ENCODE data around the gene ZHX3. TPM values are rescaled to one million over a fixed set of nuclear protein-coding genes. Genes with fewer than 3 reads are reported as not detected.
A peak's percentile ranks its signal among the peaks of the same experiment; 100 is the strongest.

Gene ZHX3
- total and polyA plus RNA-seq, 2 of the 4 experiments (the other 2 are of a cell fraction): 25.0 to 28.0 TPM

DNA sequence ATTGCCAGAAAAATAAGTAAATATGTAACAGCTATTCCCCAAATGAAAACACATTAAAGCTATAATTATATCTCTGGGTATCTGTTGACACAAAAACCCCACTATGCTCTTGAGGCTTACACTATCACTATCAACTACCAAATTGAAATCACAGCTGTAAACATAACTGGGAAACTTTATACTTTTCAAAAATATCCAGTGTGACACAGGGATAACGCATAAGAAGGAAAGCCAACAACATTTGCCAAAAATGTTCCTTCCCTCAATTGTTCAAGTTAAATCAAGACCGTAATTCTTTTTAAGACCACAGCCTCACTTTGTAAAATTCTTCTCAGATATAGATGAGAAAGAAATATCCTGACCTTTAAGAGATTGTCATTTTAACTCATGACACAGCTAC lies 3.1 kb downstream of the ZHX3 start:
- DNase-seq (no peak), ATAC-seq (ENCODE audit: low read depth) (no peak)
- no peak overlapping the region for H2AK5ac ChIP-seq (ENCODE audit: low read depth, low read length)
- no peak for TF ChIP-seq MAZ (IDR thresholded peaks at IDR 0.05; ENCODE audit: borderline replicate concordance, low read depth, low read length)
- TF ChIP-seq, protein P1, sequence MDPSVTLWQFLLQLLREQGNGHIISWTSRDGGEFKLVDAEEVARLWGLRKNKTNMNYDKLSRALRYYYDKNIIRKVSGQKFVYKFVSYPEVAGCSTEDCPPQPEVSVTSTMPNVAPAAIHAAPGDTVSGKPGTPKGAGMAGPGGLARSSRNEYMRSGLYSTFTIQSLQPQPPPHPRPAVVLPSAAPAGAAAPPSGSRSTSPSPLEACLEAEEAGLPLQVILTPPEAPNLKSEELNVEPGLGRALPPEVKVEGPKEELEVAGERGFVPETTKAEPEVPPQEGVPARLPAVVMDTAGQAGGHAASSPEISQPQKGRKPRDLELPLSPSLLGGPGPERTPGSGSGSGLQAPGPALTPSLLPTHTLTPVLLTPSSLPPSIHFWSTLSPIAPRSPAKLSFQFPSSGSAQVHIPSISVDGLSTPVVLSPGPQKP (IDR thresholded peaks at IDR 0.05; ENCODE audit: borderline replicate concordance, low read depth, low read length): no peak
- TF ChIP-seq SMC3 (IDR thresholded peaks at IDR 0.05; ENCODE audit: low read depth, low read length): no peak
- TF ChIP-seq CHD1 (IDR thresholded peaks at IDR 0.05; ENCODE audit: low read depth, low read length): no peak
- no peak for TF ChIP-seq RCOR1 (IDR thresholded peaks at IDR 0.05; ENCODE audit: insufficient replicate concordance, low read length)
- TF ChIP-seq USF2 (IDR thresholded peaks at IDR 0.05; ENCODE audit: low read depth, low read length): no peak
- no peak for TF ChIP-seq FOS (IDR thresholded peaks at IDR 0.05; ENCODE audit: low read depth, low read length)
- TF ChIP-seq RFX5 (IDR thresholded peaks at IDR 0.05; ENCODE audit: low read depth, low read length): no peak
- TF ChIP-seq RAD21 (IDR thresholded peaks at IDR 0.05; ENCODE audit: low read length): no peak
- TF ChIP-seq NFE2L2 (IDR thresholded peaks at IDR 0.05; ENCODE audit: low read depth, low read length): no peak
- no peak for TF ChIP-seq CEBPB (IDR thresholded peaks at IDR 0.05; ENCODE audit: low read depth, low read length)
- no peak for TF ChIP-seq POLR2A (IDR thresholded peaks at IDR 0.05; ENCODE audit: low read depth, low read length)
- TF ChIP-seq MXI1 (IDR thresholded peaks at IDR 0.05; ENCODE audit: borderline replicate concordance, low read depth, low read length): no peak
- TF ChIP-seq CTCF (conservative IDR thresholded peaks at IDR 0.05; ENCODE audit: low read depth, low read length): no peak
- TF ChIP-seq BHLHE40 (IDR thresholded peaks at IDR 0.05; ENCODE audit: low read depth, low read length): no peak
- TF ChIP-seq MAFK (IDR thresholded peaks at IDR 0.05; ENCODE audit: low read depth, low read length): no peak
- H2BK5ac ChIP-seq (ENCODE audit: low read depth, low read length, poor library complexity, severe bottlenecking): peak overlapping the region; percentile 18
- H3K9ac ChIP-seq (ENCODE audit: low read depth, low read length): no peak overlapping the region
- POLR2A ChIA-PET (ENCODE audit: unreplicated experiment): no interaction called here
- no peak overlapping the region for H2AK9ac ChIP-seq (replicated peaks; ENCODE audit: low read depth, low read length, poor library complexity)
- H2BK20ac ChIP-seq (ENCODE audit: low read depth, low read length): no peak overlapping the region; the same call in 1 of the 2 replicates
- H3K18ac ChIP-seq (ENCODE audit: low read depth, low read length): no peak overlapping the region
- peaks cover 15% of the 10 kb centered on the region for H3K9me1 ChIP-seq (ENCODE audit: insufficient read depth, low read length)
- H3K27ac ChIP-seq (ENCODE audit: insufficient read depth, low read length): no peak overlapping the region
- H3K36me3 ChIP-seq (ENCODE audit: control insufficient read depth, insufficient read depth, low read length): no peaks in the 10 kb centered on the region
- no peak overlapping the region for H4K8ac ChIP-seq (ENCODE audit: low read depth in 2 of 2, low read length in 2 of 2)
- peak overlapping the region; percentile 73; the same call in 1 of the 2 replicates for H3K23ac ChIP-seq (ENCODE audit: low read depth, low read length)
- H3K4me2 ChIP-seq (ENCODE audit: low read depth, low read length): no peak overlapping the region
- H4K20me1 ChIP-seq (ENCODE audit: insufficient read depth, low read length): peaks cover 32% of the 10 kb centered on the region
- in situ Hi-C loops (cut with MboI; ENCODE audit: low sequenced_read_pairs): no loop called here
- intact Hi-C loops (cut with micrococcal nuclease): no loop called here
- CTCF ChIA-PET: interaction anchor here (0.6 kb wide), 1 partner anchor 33 kb away, joined by 3 read pairs; no protein-coding TSS in a partner anchor
- no peak overlapping the region for H2BK15ac ChIP-seq (ENCODE audit: low read depth, low read length)
- H3K79me1 ChIP-seq (ENCODE audit: low read depth in 1 of 2, low read length in 2 of 2): peaks cover 12 to 50% of the 10 kb centered on the region in 2 experiments
- no peaks in the 10 kb centered on the region for H3K27me3 ChIP-seq (ENCODE audit: control insufficient read depth, insufficient read depth, low read length)
- H3K56ac ChIP-seq (ENCODE audit: extremely low read depth, insufficient read depth, low read length): no peak overlapping the region
- H4K91ac ChIP-seq (ENCODE audit: insufficient read depth, low read depth, low read length): no peak overlapping the region
- H3K14ac ChIP-seq (replicated peaks; ENCODE audit: low read depth, low read length): 0 out of 2 replicates have a peak overlapping the region, but pooled peaks have one; percentile 78
- no peak overlapping the region for H4K5ac ChIP-seq (ENCODE audit: low read depth, low read length)
- no TSS peak for BruUV-seq (replicated peaks)
- dilution Hi-C loops (cut with HindIII; ENCODE audit: low sequenced_read_pairs, unreplicated experiment): no loop called here
- H3K4me1 ChIP-seq (ENCODE audit: control insufficient read depth, insufficient read depth, low read length): peaks cover 13% of the 10 kb centered on the region
- H3K9me3 ChIP-seq (ENCODE audit: control insufficient read depth, insufficient read depth, low read length): no peaks in the 10 kb centered on the region
- H2BK120ac ChIP-seq (ENCODE audit: low read depth, low read length): no peak overlapping the region
- no peak overlapping the region for H2AFZ ChIP-seq (replicated peaks; ENCODE audit: low read length, poor library complexity)
- no peak overlapping the region for H3K4me3 ChIP-seq (ENCODE audit: insufficient read depth, low read depth, low read length)
- WGBS, 2 experiments (ENCODE audit: extremely low coverage in 2 of 2, insufficient read length in 1 of 2): no CpG with 5 or more reads among the region's 2 CpGs
- no peak overlapping the region; the same call in 1 of the 2 replicates for H3K4ac ChIP-seq (ENCODE audit: low read depth, low read length)
